Measurements from ENCODE around the gene PDLIM5.
"Not testable (repeated sequence)": the region's sequence is repeated elsewhere in the genome, so short reads cannot be mapped to it uniquely, and the experiment has no call there.

The PDLIM5 gene

GRCh38 chr4:94654714-94655113 is 203.0 kb downstream of the PDLIM5 start:
- Mint-ChIP-seq H3K4me1 (no peaks in the 10 kb centered on the region), H3K9me3 (no peaks in the 10 kb centered on the region), H3K27ac (no peak overlapping the region), H3K36me3 (peaks cover 26% of the 10 kb centered on the region), H3K27me3 (no peaks in the 10 kb centered on the region), H3K4me3 (no peak overlapping the region)

GRCh38 chr4:94660614-94661013 is 208.9 kb downstream of the PDLIM5 start:
- H3K27me3 Mint-ChIP-seq = no peaks in the 10 kb centered on the region
- no peaks in the 10 kb centered on the region for H3K4me1 Mint-ChIP-seq
- H3K36me3 Mint-ChIP-seq = peaks cover 29% of the 10 kb centered on the region
- H3K9me3 Mint-ChIP-seq = no peaks in the 10 kb centered on the region
- no peak overlapping the region for H3K27ac Mint-ChIP-seq
- no peak overlapping the region for H3K4me3 Mint-ChIP-seq

- H3K9me3 Mint-ChIP-seq, H3K27ac Mint-ChIP-seq, H3K4me3 Mint-ChIP-seq, H3K27me3 Mint-ChIP-seq, H3K4me1 Mint-ChIP-seq: not testable (repeated sequence)
- H3K36me3 Mint-ChIP-seq = peaks cover 14% of the 10 kb centered on the region
These were observed 213.3 kb downstream of the PDLIM5 start for GRCh38 chr4:94665021-94665420.

GRCh38 chr4:94665500-94666404 is 214.0 kb downstream of the PDLIM5 start:
- no peaks in the 10 kb centered on the region for H3K4me1 Mint-ChIP-seq
- H3K27me3 Mint-ChIP-seq = no peaks in the 10 kb centered on the region
- no peak overlapping the region for H3K27ac Mint-ChIP-seq
- H3K4me3 Mint-ChIP-seq = no peak overlapping the region
- peaks cover 11% of the 10 kb centered on the region for H3K36me3 Mint-ChIP-seq
- no peaks in the 10 kb centered on the region for H3K9me3 Mint-ChIP-seq

- no peaks in the 10 kb centered on the region for H3K9me3 Mint-ChIP-seq
- H3K27me3 Mint-ChIP-seq = no peaks in the 10 kb centered on the region
- no peak overlapping the region for H3K27ac Mint-ChIP-seq
- H3K36me3 Mint-ChIP-seq = peaks cover 6% of the 10 kb centered on the region
- H3K4me3 Mint-ChIP-seq = no peak overlapping the region
- no peaks in the 10 kb centered on the region for H3K4me1 Mint-ChIP-seq
These were observed 217.0 kb downstream of the PDLIM5 start for GRCh38 chr4:94668724-94669123.

- no peaks in the 10 kb centered on the region for H3K4me1 Mint-ChIP-seq
- peaks cover 2% of the 10 kb centered on the region for H3K36me3 Mint-ChIP-seq
- no peaks in the 10 kb centered on the region for H3K9me3 Mint-ChIP-seq
- H3K27me3 Mint-ChIP-seq = no peaks in the 10 kb centered on the region
- H3K4me3 Mint-ChIP-seq = no peak overlapping the region
- no peak overlapping the region for H3K27ac Mint-ChIP-seq
These were observed 218.2 kb downstream of the PDLIM5 start for GRCh38 chr4:94669672-94670664.

- Mint-ChIP-seq H3K9me3 (no peaks in the 10 kb centered on the region), H3K27me3 (no peaks in the 10 kb centered on the region), H3K4me3 (no peak overlapping the region), H3K4me1 (no peaks in the 10 kb centered on the region), H3K27ac (no peak overlapping the region), H3K36me3 (peaks cover 2% of the 10 kb centered on the region)
These were observed 219.4 kb downstream of the PDLIM5 start for GRCh38 chr4:94671113-94671512.

GRCh38 chr4:94673961-94674360 is 222.2 kb downstream of the PDLIM5 start:
- no peaks in the 10 kb centered on the region for H3K36me3 Mint-ChIP-seq
- H3K4me1 Mint-ChIP-seq = no peaks in the 10 kb centered on the region
- H3K27me3 Mint-ChIP-seq = peaks cover 2% of the 10 kb centered on the region
- no peaks in the 10 kb centered on the region for H3K9me3 Mint-ChIP-seq
- H3K27ac Mint-ChIP-seq = no peak overlapping the region
- H3K4me3 Mint-ChIP-seq = no peak overlapping the region

GRCh38 chr4:94676970-94677369 is 225.2 kb downstream of the PDLIM5 start:
- peaks cover 8% of the 10 kb centered on the region for H3K27me3 Mint-ChIP-seq
- H3K4me1 Mint-ChIP-seq = no peaks in the 10 kb centered on the region
- H3K9me3 Mint-ChIP-seq = no peaks in the 10 kb centered on the region
- no peak overlapping the region for H3K27ac Mint-ChIP-seq
- no peaks in the 10 kb centered on the region for H3K36me3 Mint-ChIP-seq
- no peak overlapping the region for H3K4me3 Mint-ChIP-seq

- Mint-ChIP-seq H3K27me3 (peaks cover 8% of the 10 kb centered on the region), H3K36me3 (no peaks in the 10 kb centered on the region), H3K4me1 (no peaks in the 10 kb centered on the region)
These were observed 227.2 kb downstream of the PDLIM5 start for GRCh38 chr4:94678896-94679295.

GRCh38 chr4:94680176-94680862 is 228.6 kb downstream of the PDLIM5 start:
- no peaks in the 10 kb centered on the region for H3K9me3 Mint-ChIP-seq
- H3K4me3 Mint-ChIP-seq = no peak overlapping the region
- H3K4me1 Mint-ChIP-seq = no peaks in the 10 kb centered on the region
- peaks cover 8% of the 10 kb centered on the region for H3K27me3 Mint-ChIP-seq
- H3K36me3 Mint-ChIP-seq = no peaks in the 10 kb centered on the region
- no peak overlapping the region for H3K27ac Mint-ChIP-seq

More at GRCh38 chr4:94678896-94679295, 227.2 kb downstream of the PDLIM5 start:
- Mint-ChIP-seq H3K9me3 (no peaks in the 10 kb centered on the region), H3K4me3 (no peak overlapping the region), H3K27ac (no peak overlapping the region)

GRCh38 chr4:94686086-94686485 is 234.3 kb downstream of the PDLIM5 start:
- Mint-ChIP-seq H3K36me3 (no peaks in the 10 kb centered on the region), H3K4me1 (no peaks in the 10 kb centered on the region), H3K27ac (no peak overlapping the region), H3K9me3 (no peaks in the 10 kb centered on the region), H3K27me3 (peaks cover 1% of the 10 kb centered on the region), H3K4me3 (no peak overlapping the region)

- no peak overlapping the region for H3K4me3 Mint-ChIP-seq
- no peaks in the 10 kb centered on the region for H3K27me3 Mint-ChIP-seq
- no peak overlapping the region for H3K27ac Mint-ChIP-seq
- H3K4me1 Mint-ChIP-seq = no peaks in the 10 kb centered on the region
- no peaks in the 10 kb centered on the region for H3K36me3 Mint-ChIP-seq
- no peaks in the 10 kb centered on the region for H3K9me3 Mint-ChIP-seq
These were observed 237.6 kb downstream of the PDLIM5 start for GRCh38 chr4:94689155-94689860.

GRCh38 chr4:94690851-94691254 is 239.1 kb downstream of the PDLIM5 start:
- Mint-ChIP-seq H3K4me3 (no peak overlapping the region), H3K4me1 (no peaks in the 10 kb centered on the region), H3K9me3 (no peaks in the 10 kb centered on the region), H3K36me3 (no peaks in the 10 kb centered on the region), H3K27ac (no peak overlapping the region), H3K27me3 (no peaks in the 10 kb centered on the region)

- no peaks in the 10 kb centered on the region for H3K9me3 Mint-ChIP-seq
- H3K4me1 Mint-ChIP-seq = no peaks in the 10 kb centered on the region
- H3K36me3 Mint-ChIP-seq = no peaks in the 10 kb centered on the region
- H3K27me3 Mint-ChIP-seq = no peaks in the 10 kb centered on the region
- H3K27ac Mint-ChIP-seq = no peak overlapping the region
- H3K4me3 Mint-ChIP-seq = no peak overlapping the region
These were observed 239.8 kb downstream of the PDLIM5 start for GRCh38 chr4:94691552-94691951.

Measured in activated naive CD4-positive, alpha-beta T cell treated with anti-CD3 and anti-CD28 coated beads, Interleukin-2, amount 50 U/mL, for 24 hours (primary cell).